Keratinocyte (primary cell): ENCODE data around the gene CD164L2. TPM values are rescaled to one million over a fixed set of nuclear protein-coding genes. Genes with fewer than 3 reads are reported as not detected.

ENCODE experiments used
- DNase-seq: peaks from one replicate; pipeline ENCODE4 v3.0.0-alpha.2; 2011; ENCODE audit warnings: low read depth, missing footprints, low spot score
- FAIRE-seq: peaks from 2 replicates; lab custom pipeline; 2011; peaks lifted over from hg19 to GRCh38; lab: Jason Lieb, UNC
- H2AFZ ChIP-seq: 2 replicates; pipeline ENCODE4 v1.6.0; 2012; ENCODE audit warnings: low read length, control low read depth, inconsistent platforms; ENCODE audit not compliant: control insufficient read depth
- H3K27ac ChIP-seq: 2 replicates; pipeline ENCODE4 v1.5.1; 2011; ENCODE audit warnings: low read length; ENCODE audit not compliant: control insufficient read depth, insufficient read depth
- H3K27me3 ChIP-seq: 3 replicates; pipeline ENCODE4 v1.6.0; 2011; ENCODE audit warnings: low read length; ENCODE audit not compliant: control insufficient read depth, insufficient read depth; ENCODE audit errors: extremely low read depth
- H3K36me3 ChIP-seq, 2 experiments: 2 replicates in 1 of 2; 3 replicates in 1 of 2; pipeline ENCODE4 v1.5.1; 2011; ENCODE audit warnings: low read length in 2 of 2, mild to moderate bottlenecking in 1 of 2; ENCODE audit not compliant: control insufficient read depth in 2 of 2, insufficient read depth in 2 of 2; ENCODE audit errors: extremely low read depth in 1 of 2
- H3K4me1 ChIP-seq: 3 replicates; pipeline ENCODE4 v1.5.1; 2011; ENCODE audit warnings: low read length; ENCODE audit not compliant: control insufficient read depth, insufficient read depth; ENCODE audit errors: extremely low read depth
- H3K4me2 ChIP-seq: 3 replicates; pipeline ENCODE4 v1.6.0; 2011; ENCODE audit warnings: low read depth, low read length; ENCODE audit not compliant: control insufficient read depth, insufficient read depth; ENCODE audit errors: extremely low read depth
- H3K4me3 ChIP-seq, 3 experiments: fragments of 200-600 bp in 1 of 3; sonication (generic) in 1 of 3; 2 replicates in 2 of 3; 3 replicates in 1 of 3; pipeline ENCODE4 v1.5.1; 2011 to 2016; ENCODE audit warnings: low read length in 3 of 3, mild to moderate bottlenecking in 3 of 3, control low read depth in 2 of 3, inconsistent platforms in 1 of 3, low read depth in 1 of 3, mixed read lengths in 1 of 3, mixed run types in 1 of 3, moderate library complexity in 1 of 3; ENCODE audit not compliant: control insufficient read depth in 2 of 3, insufficient read depth in 2 of 3; ENCODE audit errors: extremely low read depth in 1 of 3
- H3K79me2 ChIP-seq: 2 replicates; pipeline ENCODE4 v1.6.0; 2012; ENCODE audit warnings: low read length; ENCODE audit not compliant: control insufficient read depth, insufficient read depth
- H3K9ac ChIP-seq: 3 replicates; pipeline ENCODE4 v1.6.0; 2011; ENCODE audit warnings: low read length; ENCODE audit not compliant: control insufficient read depth, insufficient read depth; ENCODE audit errors: extremely low read depth
- H3K9me1 ChIP-seq: 3 replicates; pipeline ENCODE4 v1.6.0; 2011; ENCODE audit warnings: low read length; ENCODE audit not compliant: control insufficient read depth, insufficient read depth; ENCODE audit errors: extremely low read depth
- H3K9me3 ChIP-seq: 2 replicates; pipeline ENCODE4 v1.5.1; 2012; ENCODE audit warnings: low read depth, low read length; ENCODE audit not compliant: control insufficient read depth
- H4K20me1 ChIP-seq: 3 replicates; pipeline ENCODE4 v1.6.0; 2011; ENCODE audit warnings: low read length; ENCODE audit not compliant: control insufficient read depth, insufficient read depth; ENCODE audit errors: extremely low read depth
- EZH2 ChIP-seq: IDR thresholded peaks from one replicate; pipeline ENCODE4 v1.6.1; 2012; ENCODE audit warnings: inconsistent platforms, mild to moderate bottlenecking, low read length, moderate library complexity
- dilution Hi-C: fragments of 300-500 bp; cut with MboI; formaldehyde crosslinking; loops from one replicate; pipeline ENCODE4 v1.7.0; 2020; ENCODE audit warnings: low sequenced_read_pairs; ENCODE audit not compliant: extremely low pct_ligation_motif_present
- polyA plus RNA-seq, 5 experiments: library from polyadenylated mRNA; depleted of rRNA in 3 of 5; stranded (reverse) in 3 of 5; stranded (forward) in 1 of 5; unstranded in 1 of 5; fragments of >200 nt; gene quantifications; 1 replicate in 1 of 5; 2 replicates in 3 of 5; 3 replicates in 1 of 5; pipeline versions ENCODE4 v1.2.1 to v1.2.3, GENCODE V29; 2011 to 2012; ENCODE audit warnings: missing spikeins in 2 of 5, low read depth in 1 of 5, low replicate concordance in 1 of 5
- TF ChIP-seq, protein P1 (sequence below), 3 experiments: IDR thresholded peaks in 1 of 3; conservative IDR thresholded peaks in 1 of 3; optimal IDR thresholded peaks in 1 of 3; 2 replicates in 2 of 3; 3 replicates in 1 of 3; pipeline versions ENCODE3 to v1.5.1; 2011; ENCODE audit warnings: low read length in 3 of 3, mild to moderate bottlenecking in 3 of 3, moderate library complexity in 2 of 3, control low read depth in 1 of 3, inconsistent platforms in 1 of 3; ENCODE audit not compliant: insufficient read depth in 2 of 3; ENCODE audit errors: extremely low read depth in 1 of 3

Gene CD164L2
- polyA plus RNA-seq, 1 donor (not counting 4 experiments of a cell fraction or from before 2014, with no cell fraction given): 2.7 TPM

DNA sequence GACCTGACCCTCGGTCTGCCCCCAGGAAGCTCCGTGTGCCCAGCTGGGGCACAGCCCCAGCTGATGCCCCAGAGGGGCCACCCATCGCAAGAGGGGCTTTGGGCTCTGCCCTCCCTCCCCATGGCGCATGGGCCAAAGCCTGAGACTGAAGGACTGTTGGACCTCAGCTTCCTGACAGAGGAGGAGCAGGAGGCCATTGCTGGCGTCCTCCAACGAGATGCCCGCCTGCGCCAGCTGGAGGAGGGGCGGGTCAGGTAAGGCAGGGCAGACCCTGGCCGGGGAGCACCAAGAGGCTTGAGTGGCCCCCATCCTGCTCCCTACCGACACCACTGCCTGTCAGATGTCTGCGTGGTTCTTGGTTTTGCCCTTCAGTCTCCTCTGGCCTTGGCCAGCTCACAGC lies 37.9 kb downstream of the CD164L2 start:
- no peak for DNase-seq
- H3K27ac ChIP-seq: no peak overlapping the region
- dilution Hi-C loops: no loop called here
- peaks cover 7 to 9% of the 10 kb centered on the region in 2 experiments for H3K36me3 ChIP-seq
- no peak overlapping the region for H3K9ac ChIP-seq
- TF ChIP-seq EZH2: no peak
- TF ChIP-seq, protein P1, sequence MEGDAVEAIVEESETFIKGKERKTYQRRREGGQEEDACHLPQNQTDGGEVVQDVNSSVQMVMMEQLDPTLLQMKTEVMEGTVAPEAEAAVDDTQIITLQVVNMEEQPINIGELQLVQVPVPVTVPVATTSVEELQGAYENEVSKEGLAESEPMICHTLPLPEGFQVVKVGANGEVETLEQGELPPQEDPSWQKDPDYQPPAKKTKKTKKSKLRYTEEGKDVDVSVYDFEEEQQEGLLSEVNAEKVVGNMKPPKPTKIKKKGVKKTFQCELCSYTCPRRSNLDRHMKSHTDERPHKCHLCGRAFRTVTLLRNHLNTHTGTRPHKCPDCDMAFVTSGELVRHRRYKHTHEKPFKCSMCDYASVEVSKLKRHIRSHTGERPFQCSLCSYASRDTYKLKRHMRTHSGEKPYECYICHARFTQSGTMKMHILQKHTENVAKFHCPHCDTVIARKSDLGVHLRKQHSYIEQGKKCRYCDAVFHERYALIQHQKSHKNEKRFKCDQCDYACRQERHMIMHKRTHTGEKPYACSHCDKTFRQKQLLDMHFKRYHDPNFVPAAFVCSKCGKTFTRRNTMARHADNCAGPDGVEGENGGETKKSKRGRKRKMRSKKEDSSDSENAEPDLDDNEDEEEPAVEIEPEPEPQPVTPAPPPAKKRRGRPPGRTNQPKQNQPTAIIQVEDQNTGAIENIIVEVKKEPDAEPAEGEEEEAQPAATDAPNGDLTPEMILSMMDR (optimal IDR thresholded peaks at IDR 0.05 in 1 of 3, IDR thresholded peaks at IDR 0.05 in 1 of 3, conservative IDR thresholded peaks at IDR 0.05 in 1 of 3; ENCODE audit: extremely low read depth in 1 of 3, insufficient read depth in 2 of 3, low read length in 3 of 3): no peak
- H3K4me2 ChIP-seq: no peak overlapping the region
- no peak for FAIRE-seq
- H3K4me3 ChIP-seq: no peak overlapping the region
- no peaks in the 10 kb centered on the region for H3K9me3 ChIP-seq
- H3K27me3 ChIP-seq: no peaks in the 10 kb centered on the region
- no peak overlapping the region for H2AFZ ChIP-seq
- peaks cover 46% of the 10 kb centered on the region for H3K4me1 ChIP-seq
- no peaks in the 10 kb centered on the region for H3K9me1 ChIP-seq
- H4K20me1 ChIP-seq: no peaks in the 10 kb centered on the region
- H3K79me2 ChIP-seq: peaks cover 10% of the 10 kb centered on the region

DNA sequence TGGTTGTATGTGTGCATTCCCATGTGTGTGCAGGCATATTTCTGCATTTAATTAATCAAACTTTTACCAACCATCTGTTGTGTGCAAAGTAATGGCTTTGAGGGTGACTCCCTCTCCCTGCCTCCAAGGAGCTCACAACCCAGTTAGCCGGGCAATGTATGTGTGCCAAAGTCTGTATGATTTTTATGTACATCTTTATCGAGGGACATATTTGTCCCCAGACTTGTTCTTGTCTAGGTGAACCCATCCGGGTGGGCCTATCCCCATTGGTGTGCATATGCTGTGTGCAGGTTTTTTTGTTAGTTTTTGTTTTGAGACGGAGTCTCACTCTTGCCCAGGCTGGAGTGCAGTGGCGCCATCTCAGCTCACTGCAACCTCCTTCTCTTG lies 39.5 kb downstream of the CD164L2 start:
- FAIRE-seq: no peak
- Histone ChIP-seq H4K20me1 (no peaks in the 10 kb centered on the region), H3K27me3 (no peaks in the 10 kb centered on the region), H3K9me3 (no peaks in the 10 kb centered on the region), H3K9ac (peak overlapping the region; percentile 77), H3K4me1 (peaks cover 37% of the 10 kb centered on the region), H3K27ac (peak overlapping the region; percentile 87), H3K79me2 (peaks cover 10% of the 10 kb centered on the region), H3K4me2 (peak overlapping the region; percentile 97), H3K4me3 (peak overlapping the region; percentile 66 to 89 (median 77)), H3K36me3 (peaks cover 4 to 9% of the 10 kb centered on the region in 2 experiments), H3K9me1 (no peaks in the 10 kb centered on the region), H2AFZ (peak overlapping the region; percentile 20)
- no peak for TF ChIP-seq EZH2
- DNase-seq: no peak
- dilution Hi-C loops: no loop called here
